Caco-2 (cell line): ENCODE results near the gene ABCB11. TPM values are rescaled to one million over a fixed set of nuclear protein-coding genes. Genes with fewer than 3 reads are reported as not detected.

Source experiments
- BruUV-seq: library from RNA; stranded (reverse); fragments of 400-500 nt; replicated peaks from 2 replicates; lab custom pipeline; 2021; lab: Mats Ljungman, UMichigan
- CTCF ChIA-PET: fragments of 300-600 bp; sonication (Branson Sonifier 250); formaldehyde crosslinking; loops from one replicate; lab custom pipeline; 2022; ENCODE audit warnings: antibody characterized with exemption; lab: Charles Lee
- POLR2A ChIA-PET: fragments of 300-600 bp; sonication (Branson Sonifier 250); formaldehyde crosslinking; loops from one replicate; lab custom pipeline; 2022; ENCODE audit warnings: antibody characterized with exemption; lab: Charles Lee
- DNase-seq, 2 experiments: peaks; one replicate each; pipeline versions ENCODE4 v3.0.0 to v3.0.0-alpha.2; 2020 to 2022
- H3K27me3 ChIP-seq: replicated peaks from 2 replicates; pipeline ENCODE4 v1.6.0; 2011; ENCODE audit warnings: low read length; ENCODE audit not compliant: control insufficient read depth, insufficient read depth
- H3K36me3 ChIP-seq: 2 replicates; pipeline ENCODE4 v1.5.1; 2011; ENCODE audit warnings: low read length; ENCODE audit not compliant: control insufficient read depth, insufficient read depth
- H3K4me1 ChIP-seq: fragments of 250-450 bp; sonication (Bioruptor Pico); 2 replicates; pipeline ENCODE4 v1.5.1; 2020; ENCODE audit warnings: mild to moderate bottlenecking
- H3K4me3 ChIP-seq: 2 replicates; pipeline ENCODE4 v1.5.1; 2011; ENCODE audit warnings: low read depth, mild to moderate bottlenecking, control low read depth, low read length
- H3K9me3 ChIP-seq: fragments of 250-450 bp; sonication (Bioruptor Pico); 2 replicates; pipeline ENCODE4 v1.5.1; 2020; ENCODE audit warnings: mild to moderate bottlenecking, moderate library complexity
- H3K27ac Mint-ChIP-seq: one replicate; pipeline ENCODE4 v1.8.0; 2022; ENCODE audit warnings: mixed read lengths; ENCODE audit not compliant: unreplicated experiment
- H3K27me3 Mint-ChIP-seq: one replicate; pipeline ENCODE4 v1.8.0; 2022; ENCODE audit warnings: mixed read lengths; ENCODE audit not compliant: insufficient read depth, unreplicated experiment
- H3K36me3 Mint-ChIP-seq: one replicate; pipeline ENCODE4 v1.8.0; 2022; ENCODE audit warnings: mild to moderate bottlenecking, mixed read lengths; ENCODE audit not compliant: insufficient read depth, unreplicated experiment
- H3K4me1 Mint-ChIP-seq: one replicate; pipeline ENCODE4 v1.8.0; 2022; ENCODE audit warnings: low read depth, mixed read lengths; ENCODE audit not compliant: unreplicated experiment
- H3K4me3 Mint-ChIP-seq: one replicate; pipeline ENCODE4 v1.8.0; 2022; ENCODE audit warnings: mild to moderate bottlenecking, moderate library complexity, mixed read lengths; ENCODE audit not compliant: unreplicated experiment
- H3K9me3 Mint-ChIP-seq: one replicate; pipeline ENCODE4 v1.8.0; 2022; ENCODE audit warnings: mixed read lengths; ENCODE audit not compliant: unreplicated experiment
- CTCF ChIP-seq, 2 experiments: fragments of 200-600 bp in 1 of 2; IDR thresholded peaks; 1 replicate in 1 of 2; 2 replicates in 1 of 2; pipeline versions ENCODE4 v1.5.1 to v1.8.0; 2011 to 2022; ENCODE audit warnings: antibody characterized with exemption in 1 of 2, control low read depth in 1 of 2, inconsistent platforms in 1 of 2, low read depth in 1 of 2, low read length in 1 of 2, mild to moderate bottlenecking in 1 of 2, moderate library complexity in 1 of 2; ENCODE audit not compliant: insufficient read depth in 1 of 2, severe bottlenecking in 1 of 2, unreplicated experiment in 1 of 2
- intact Hi-C: fragments of 100-400 bp; cut with micrococcal nuclease; formaldehyde crosslinking; loops from one replicate; pipeline ENCODE4 v1.10.0; 2022; ENCODE audit not compliant: unreplicated experiment
- total RNA-seq: library from RNA; stranded (reverse); gene quantifications from 2 replicates; pipeline ENCODE4 v1.2.3, GENCODE V29; 2022

The ABCB11 gene
- total RNA-seq, 1 experiment from 2014 or later: not detected

GRCh38 chr2:168939918-168940317 is 91.2 kb downstream of the ABCB11 start:
- Mint-ChIP-seq H3K9me3 (no peaks in the 10 kb centered on the region), H3K27ac (no peak overlapping the region), H3K4me3 (no peak overlapping the region), H3K27me3 (peaks cover 8% of the 10 kb centered on the region), H3K4me1 (no peaks in the 10 kb centered on the region), H3K36me3 (no peaks in the 10 kb centered on the region)
- ChIA-PET POLR2A (no interaction called here), CTCF (no interaction called here)
- TF ChIP-seq CTCF (IDR thresholded peaks at IDR 0.05; ENCODE audit: insufficient read depth in 1 of 2, low read depth in 1 of 2, low read length in 1 of 2, severe bottlenecking in 1 of 2, unreplicated experiment in 1 of 2): no peak
- no TSS peak for BruUV-seq
- no peaks in the 10 kb centered on the region for H3K9me3 ChIP-seq
- no peak for DNase-seq
- intact Hi-C loops: no loop called here
- no peak overlapping the region for H3K4me3 ChIP-seq
- no peaks in the 10 kb centered on the region for H3K27me3 ChIP-seq
- H3K36me3 ChIP-seq: no peaks in the 10 kb centered on the region
- no peaks in the 10 kb centered on the region for H3K4me1 ChIP-seq

- H3K4me3 ChIP-seq: no peak overlapping the region
- no TSS peak for BruUV-seq
- H3K36me3 Mint-ChIP-seq: no peaks in the 10 kb centered on the region
- CTCF ChIA-PET: no interaction called here
- POLR2A ChIA-PET: no interaction called here
- no peak overlapping the region for H3K27ac Mint-ChIP-seq
- H3K4me3 Mint-ChIP-seq: no peak overlapping the region
- no peaks in the 10 kb centered on the region for H3K4me1 Mint-ChIP-seq
- no peaks in the 10 kb centered on the region for H3K9me3 Mint-ChIP-seq
- no peak for TF ChIP-seq CTCF (IDR thresholded peaks at IDR 0.05; ENCODE audit: insufficient read depth in 1 of 2, low read depth in 1 of 2, low read length in 1 of 2, severe bottlenecking in 1 of 2, unreplicated experiment in 1 of 2)
- DNase-seq: no peak
- intact Hi-C loops: no loop called here
- H3K27me3 Mint-ChIP-seq: peaks cover 6% of the 10 kb centered on the region
- H3K36me3 ChIP-seq: no peaks in the 10 kb centered on the region
- no peaks in the 10 kb centered on the region for H3K4me1 ChIP-seq
- H3K27me3 ChIP-seq: no peaks in the 10 kb centered on the region
- no peaks in the 10 kb centered on the region for H3K9me3 ChIP-seq
Observed at GRCh38 chr2:168939061-168939460, 92.1 kb downstream of the ABCB11 start.

GRCh38 chr2:168935810-168936581 is 95.1 kb downstream of the ABCB11 start:
- peaks cover 2% of the 10 kb centered on the region for H3K27me3 Mint-ChIP-seq
- Histone ChIP-seq H3K4me1 (no peaks in the 10 kb centered on the region), H3K36me3 (no peaks in the 10 kb centered on the region), H3K4me3 (no peak overlapping the region), H3K9me3 (no peaks in the 10 kb centered on the region), H3K27me3 (no peaks in the 10 kb centered on the region)
- no peak overlapping the region for H3K27ac Mint-ChIP-seq
- H3K36me3 Mint-ChIP-seq: no peaks in the 10 kb centered on the region
- no peak for DNase-seq
- intact Hi-C loops: no loop called here
- no peak for TF ChIP-seq CTCF (IDR thresholded peaks at IDR 0.05; ENCODE audit: insufficient read depth in 1 of 2, low read depth in 1 of 2, low read length in 1 of 2, severe bottlenecking in 1 of 2, unreplicated experiment in 1 of 2)
- CTCF ChIA-PET: no interaction called here
- POLR2A ChIA-PET: no interaction called here
- H3K4me1 Mint-ChIP-seq: no peaks in the 10 kb centered on the region
- no peaks in the 10 kb centered on the region for H3K9me3 Mint-ChIP-seq
- no peak overlapping the region for H3K4me3 Mint-ChIP-seq
- BruUV-seq: no TSS peak
